ENCODE data around the gene DENND5A. TPM values are rescaled to one million over a fixed set of nuclear protein-coding genes. Genes with fewer than 3 reads are reported as not detected.

DENND5A gene
- total RNA-seq, 4 donors from 2014 or later, result 30.4 to 52.9 (median 36.4) TPM

- WGBS, result 96% methylated on average over 2 of the region's 2 CpGs
- Histone ChIP-seq H3K27me3 (no peaks in the 10 kb centered on the region), H3K9me3 (no peaks in the 10 kb centered on the region), H3K36me3 (peaks cover 88% of the 10 kb centered on the region), H3K4me1 (peaks cover 4% of the 10 kb centered on the region), H3K27ac (no peak overlapping the region), H3K4me3 (no peak overlapping the region)
- TF ChIP-seq EP300 (IDR thresholded peaks at IDR 0.05) (no peak), CTCF (IDR thresholded peaks at IDR 0.05) (no peak), POLR2A (IDR thresholded peaks at IDR 0.05) (no peak), POLR2AphosphoS5 (IDR thresholded peaks at IDR 0.05) (no peak)
- DNase-seq (ENCODE audit: low spot score in 2 of 2), result no peak
These were observed 117.1 kb downstream of the DENND5A start for GRCh38 chr11:9148035-9148434.

- 85% methylated on average over 2 of the region's 2 CpGs for WGBS
- TF ChIP-seq POLR2AphosphoS5 (IDR thresholded peaks at IDR 0.05) (no peak), POLR2A (IDR thresholded peaks at IDR 0.05) (no peak), EP300 (IDR thresholded peaks at IDR 0.05) (no peak), CTCF (IDR thresholded peaks at IDR 0.05) (no peak)
- H3K4me3 ChIP-seq, result no peak overlapping the region
- H3K27ac ChIP-seq, result no peak overlapping the region
- no peaks in the 10 kb centered on the region for H3K27me3 ChIP-seq
- peaks cover 94% of the 10 kb centered on the region for H3K36me3 ChIP-seq
- peaks cover 4% of the 10 kb centered on the region for H3K4me1 ChIP-seq
- H3K9me3 ChIP-seq, result no peaks in the 10 kb centered on the region
- no peak for DNase-seq (ENCODE audit: low spot score in 2 of 2)
These were observed 118.7 kb downstream of the DENND5A start for GRCh38 chr11:9146477-9146876.

GRCh38 chr11:9145283-9145682 lies 119.9 kb downstream of the DENND5A start:
- no peaks in the 10 kb centered on the region for H3K9me3 ChIP-seq
- H3K4me3 ChIP-seq, result no peak overlapping the region
- peaks cover 4% of the 10 kb centered on the region for H3K4me1 ChIP-seq
- TF ChIP-seq CTCF (IDR thresholded peaks at IDR 0.05) (no peak), POLR2A (IDR thresholded peaks at IDR 0.05) (no peak), EP300 (IDR thresholded peaks at IDR 0.05) (no peak), POLR2AphosphoS5 (IDR thresholded peaks at IDR 0.05) (no peak)
- peaks cover 94% of the 10 kb centered on the region for H3K36me3 ChIP-seq
- WGBS, result 100% methylated on average over 2 of the region's 2 CpGs
- H3K27me3 ChIP-seq, result no peaks in the 10 kb centered on the region
- DNase-seq (ENCODE audit: low spot score in 2 of 2), result no peak
- no peak overlapping the region for H3K27ac ChIP-seq

GRCh38 chr11:9144828-9145227 lies 120.3 kb downstream of the DENND5A start:
- TF ChIP-seq POLR2AphosphoS5 (IDR thresholded peaks at IDR 0.05) (no peak), EP300 (IDR thresholded peaks at IDR 0.05) (no peak), POLR2A (IDR thresholded peaks at IDR 0.05) (no peak), CTCF (IDR thresholded peaks at IDR 0.05) (no peak)
- DNase-seq (ENCODE audit: low spot score in 2 of 2), result no peak
- Histone ChIP-seq H3K36me3 (peaks cover 90% of the 10 kb centered on the region), H3K4me3 (no peak overlapping the region), H3K4me1 (peaks cover 8% of the 10 kb centered on the region), H3K27me3 (no peaks in the 10 kb centered on the region), H3K9me3 (no peaks in the 10 kb centered on the region), H3K27ac (no peak overlapping the region)
- 84% methylated on average over 2 of the region's 2 CpGs for WGBS

GRCh38 chr11:9143721-9144120 lies 121.4 kb downstream of the DENND5A start:
- 56% methylated on average over 1 of the region's 1 CpG for WGBS
- TF ChIP-seq POLR2A (IDR thresholded peaks at IDR 0.05) (no peak), EP300 (IDR thresholded peaks at IDR 0.05) (no peak), CTCF (IDR thresholded peaks at IDR 0.05) (no peak), POLR2AphosphoS5 (IDR thresholded peaks at IDR 0.05) (no peak)
- H3K9me3 ChIP-seq, result no peaks in the 10 kb centered on the region
- peaks cover 19% of the 10 kb centered on the region for H3K4me1 ChIP-seq
- H3K27ac ChIP-seq, result no peak overlapping the region
- peaks cover 90% of the 10 kb centered on the region for H3K36me3 ChIP-seq
- DNase-seq (ENCODE audit: low spot score in 2 of 2), result no peak
- H3K4me3 ChIP-seq, result no peak overlapping the region
- no peaks in the 10 kb centered on the region for H3K27me3 ChIP-seq

All from suprapubic skin (tissue), 4 donors.